Testis (tissue), 5 donors: ENCODE measurements around the gene KLC3. TPM values are rescaled to one million over a fixed set of nuclear protein-coding genes. Genes with fewer than 3 reads are reported as not detected.

ENCODE experiments used
- DNase-seq: peaks from one replicate; pipeline ENCODE4 v3.0.0-alpha.2; 2019
- H3K27ac ChIP-seq, 2 donors: fragments of 200-600 bp; sonication (generic); one replicate each; pipeline ENCODE4 v1.5.1; 2019
- H3K27me3 ChIP-seq: fragments of 200-600 bp; sonication (generic); one replicate; pipeline ENCODE4 v1.5.1; 2019
- H3K36me3 ChIP-seq: fragments of 200-600 bp; sonication (generic); one replicate; pipeline ENCODE4 v1.5.1; 2017; ENCODE audit warnings: low read depth; ENCODE audit errors: missing control alignments
- H3K4me1 ChIP-seq: fragments of 200-600 bp; sonication (generic); one replicate; pipeline ENCODE4 v1.5.1; 2019
- H3K4me3 ChIP-seq, 2 donors: fragments of 200-600 bp; sonication (generic); one replicate each; pipeline ENCODE4 v1.5.1; 2017 to 2019
- H3K9me3 ChIP-seq: fragments of 200-600 bp; sonication (generic); one replicate; pipeline ENCODE4 v1.5.1; 2017
- CTCF ChIP-seq, 3 experiments: fragments of 450-650 bp in 2 of 3; fragments of 200-600 bp in 1 of 3; sonication (generic) in 1 of 3; IDR thresholded peaks; one replicate each; pipeline ENCODE4 v1.5.1; 2016 to 2019; ENCODE audit warnings: antibody characterized with exemption in 3 of 3, mild to moderate bottlenecking in 2 of 3, moderate library complexity in 1 of 3
- POLR2A ChIP-seq: fragments of 450-650 bp; IDR thresholded peaks from one replicate; pipeline ENCODE4 v1.6.1; 2017; ENCODE audit warnings: antibody characterized with exemption, mild to moderate bottlenecking, moderate library complexity
- WGBS, 2 donors: methylation state at CpG; one replicate each; pipeline ENCODE4 v1.1.5; 2018; 5-methylcytosine and 5-hydroxymethylcytosine counted together
- intact Hi-C: fragments of 100-400 bp; cut with DNase I; formaldehyde crosslinking; loops from one replicate; pipeline ENCODE4 v1.15.1; 2023; ENCODE audit warnings: low total_unique reads
- long read RNA-seq, 2 donors: transcript quantifications; one replicate each; lab custom pipeline, GENCODE V29; 2026
- polyA plus RNA-seq: library from polyadenylated mRNA; stranded (reverse); fragments of 350-450 nt; fragmentation: Illumina TruSeq; extraction: RNeasy Lipid Tissue Mini Kit (QIAGEN cat#74804); gene quantifications from one replicate; pipeline ENCODE4 v1.2.3, GENCODE V29; 2014; ENCODE audit warnings: low read depth, low replicate concordance; ENCODE audit not compliant: insufficient read depth
- total RNA-seq, 2 donors: library from RNA; depleted of rRNA; stranded (reverse); fragments of >200 nt; gene quantifications; one replicate each; pipeline ENCODE4 v1.2.3, GENCODE V29; 2016

KLC3 gene
- total RNA-seq (10 to 100 TPM in 1 of 2 donors, 1 to 10 TPM in 1; 5.9 to 13.7 TPM), polyA plus RNA-seq (6.4 TPM)
- long read RNA-seq, donor 1, result 0 reads
- long read RNA-seq, donor 2, result 0 reads

- intact Hi-C loops, result no loop called here
- TF ChIP-seq POLR2A (no peak), CTCF (IDR thresholded peaks at IDR 0.05) (no peak)
- WGBS, 2 donors, result 8 to 14% methylated on average over 25 to 48 of the region's 50 CpGs
- H3K4me3 ChIP-seq, result peak within 1 kb of the TSS; percentile 43
- no peaks in the 10 kb centered on the region for H3K27me3 ChIP-seq
- no peaks in the 10 kb centered on the region for H3K9me3 ChIP-seq
- H3K4me1 ChIP-seq, result no peaks in the 10 kb centered on the region
- H3K36me3 ChIP-seq, result no peaks in the 10 kb centered on the region
- no peak within 1 kb of the TSS for H3K27ac ChIP-seq
- peak; percentile 42 for DNase-seq
Measured at GRCh38 chr19:45340232-45340898, at the start of gene KLC3. Gene KLC3, plus strand, starts transcription at chr19:45340750. Its CDS starts 4,792 bp downstream, at chr19:45345542.

- Histone ChIP-seq H3K27me3 (no peaks in the 10 kb centered on the region), H3K4me3 (no peak overlapping the region), H3K9me3 (no peaks in the 10 kb centered on the region), H3K27ac (no peak overlapping the region), H3K36me3 (no peaks in the 10 kb centered on the region), H3K4me1 (peaks cover 7% of the 10 kb centered on the region)
- intact Hi-C loops, result no loop called here
- no peak for DNase-seq
- 100% methylated on average over 1 of the region's 1 CpG for WGBS, 2 donors
- TF ChIP-seq CTCF (IDR thresholded peaks at IDR 0.05) (no peak), POLR2A (no peak)
Measured at GRCh38 chr19:45291834-45292233, 48.7 kb upstream of the KLC3 start.

GRCh38 chr19:45293682-45294081 is 46.9 kb upstream of the KLC3 start:
- no peak overlapping the region for H3K4me3 ChIP-seq
- WGBS, 2 donors, result 88 to 94% methylated on average over 4 of the region's 4 CpGs
- H3K9me3 ChIP-seq, result no peaks in the 10 kb centered on the region
- no peak overlapping the region for H3K27ac ChIP-seq
- intact Hi-C loops, result no loop called here
- H3K27me3 ChIP-seq, result no peaks in the 10 kb centered on the region
- peaks cover 7% of the 10 kb centered on the region for H3K4me1 ChIP-seq
- no peaks in the 10 kb centered on the region for H3K36me3 ChIP-seq
- TF ChIP-seq CTCF (IDR thresholded peaks at IDR 0.05) (no peak), POLR2A (no peak)
- no peak for DNase-seq

GRCh38 chr19:45294291-45295029 is 46.1 kb upstream of the KLC3 start:
- DNase-seq, result peak; percentile 45
- H3K36me3 ChIP-seq, result no peaks in the 10 kb centered on the region
- no peak overlapping the region for H3K27ac ChIP-seq

More at GRCh38 chr19:45294291-45295029, 46.1 kb upstream of the KLC3 start:
- intact Hi-C loops, result no loop called here
- no peaks in the 10 kb centered on the region for H3K9me3 ChIP-seq
- peaks cover 7% of the 10 kb centered on the region for H3K4me1 ChIP-seq
- 75 to 77% methylated on average over 12 of the region's 12 CpGs for WGBS, 2 donors
- TF ChIP-seq POLR2A, result no peak
- TF ChIP-seq CTCF (IDR thresholded peaks at IDR 0.05), result no peak
- H3K4me3 ChIP-seq, result no peak overlapping the region
- H3K27me3 ChIP-seq, result no peaks in the 10 kb centered on the region
